Tibial artery (tissue), 4 donors: ENCODE results near the gene LENEP.

Experiments
- DNase-seq, 2 donors: peaks; one replicate each; pipeline ENCODE4 v3.0.0-alpha.2; 2019
- H3K27ac ChIP-seq, 2 donors: fragments of 200-600 bp; sonication (generic) in 1 of 2; 1 replicate in 1 of 2; 2 replicates in 1 of 2; pipeline ENCODE4 v1.5.1; 2018 to 2019; ENCODE audit warnings: mild to moderate bottlenecking in 1 of 2
- H3K27me3 ChIP-seq, 2 donors: fragments of 200-600 bp; sonication (generic) in 1 of 2; one replicate each; pipeline versions ENCODE4 v1.5.1 to v1.6.0; 2016 to 2019
- H3K36me3 ChIP-seq, 3 donors: fragments of 200-600 bp; sonication (generic) in 2 of 3; one replicate each; pipeline ENCODE4 v1.5.1; 2016 to 2019; ENCODE audit warnings: mild to moderate bottlenecking in 2 of 3
- H3K4me1 ChIP-seq, 4 donors: fragments of 200-600 bp; sonication (generic) in 2 of 4; 1 replicate in 3 of 4; 2 replicates in 1 of 4; pipeline ENCODE4 v1.5.1; 2016 to 2019
- H3K4me3 ChIP-seq, 2 donors: fragments of 200-600 bp; sonication (generic) in 1 of 2; 1 replicate in 1 of 2; 2 replicates in 1 of 2; pipeline ENCODE4 v1.5.1; 2018 to 2019; ENCODE audit warnings: mild to moderate bottlenecking in 2 of 2
- H3K9me3 ChIP-seq, 3 donors: fragments of 200-600 bp; sonication (generic) in 1 of 3; one replicate each; pipeline ENCODE4 v1.5.1; 2016 to 2019
- intact Hi-C: fragments of 100-400 bp; cut with DNase I; formaldehyde crosslinking; loops from one replicate; pipeline ENCODE4 v1.15.0; 2023; ENCODE audit warnings: low total_unique reads
- TF ChIP-seq, protein P1 (sequence below), 2 experiments: fragments of 200-600 bp in 1 of 2; fragments of 450-650 bp in 1 of 2; IDR thresholded peaks; one replicate each; pipeline ENCODE4 v1.5.1; 2017 to 2019; ENCODE audit warnings: antibody characterized with exemption in 2 of 2, mild to moderate bottlenecking in 1 of 2, moderate library complexity in 1 of 2

LENEP gene, protein sequence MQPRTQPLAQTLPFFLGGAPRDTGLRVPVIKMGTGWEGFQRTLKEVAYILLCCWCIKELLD

DNA sequence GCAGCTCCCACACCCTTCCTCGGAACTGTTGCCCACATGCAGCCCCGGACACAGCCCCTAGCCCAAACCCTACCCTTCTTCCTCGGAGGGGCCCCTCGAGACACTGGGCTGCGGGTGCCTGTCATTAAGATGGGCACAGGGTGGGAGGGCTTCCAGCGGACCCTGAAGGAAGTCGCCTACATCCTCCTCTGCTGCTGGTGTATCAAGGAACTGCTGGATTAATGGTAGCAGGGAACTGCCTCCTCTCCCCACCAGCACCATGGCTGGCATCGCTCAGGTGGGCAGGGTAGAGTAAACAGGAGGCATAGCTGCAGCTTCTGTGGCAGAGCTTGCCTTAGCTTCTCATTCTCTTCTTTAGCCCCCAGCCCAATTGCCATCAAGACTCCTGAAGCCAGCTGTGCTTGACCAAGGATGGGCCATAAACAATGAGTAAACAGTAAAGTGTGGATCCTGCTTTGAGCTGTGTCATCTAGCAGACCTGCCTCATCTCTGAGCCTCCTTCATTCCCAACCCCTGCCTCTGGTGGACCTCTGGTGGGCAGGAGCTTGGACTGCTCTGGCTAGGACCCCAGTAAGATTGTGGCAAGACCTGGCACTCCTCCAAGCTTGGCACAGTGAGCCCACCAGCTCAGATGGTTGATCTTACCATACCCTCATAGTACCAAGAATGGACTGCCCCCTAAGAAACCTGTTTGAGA is at the start of gene LENEP:
Gene LENEP (plus strand): TSS at position 15 of the 697 bp plus-strand sequence. CDS start 22 bp downstream, at position 37.
- no peaks in the 10 kb centered on the region for H3K27me3 ChIP-seq
- no peak within 1 kb of the TSS for H3K27ac ChIP-seq
- peak in 1 of 2 donors; percentile 17 for DNase-seq
- no peaks in the 10 kb centered on the region for H3K9me3 ChIP-seq
- intact Hi-C loops: no loop called here
- H3K4me1 ChIP-seq: peaks cover 0 to 6% (median under 1%) of the 10 kb centered on the region in 4 donors
- TF ChIP-seq, protein P1, sequence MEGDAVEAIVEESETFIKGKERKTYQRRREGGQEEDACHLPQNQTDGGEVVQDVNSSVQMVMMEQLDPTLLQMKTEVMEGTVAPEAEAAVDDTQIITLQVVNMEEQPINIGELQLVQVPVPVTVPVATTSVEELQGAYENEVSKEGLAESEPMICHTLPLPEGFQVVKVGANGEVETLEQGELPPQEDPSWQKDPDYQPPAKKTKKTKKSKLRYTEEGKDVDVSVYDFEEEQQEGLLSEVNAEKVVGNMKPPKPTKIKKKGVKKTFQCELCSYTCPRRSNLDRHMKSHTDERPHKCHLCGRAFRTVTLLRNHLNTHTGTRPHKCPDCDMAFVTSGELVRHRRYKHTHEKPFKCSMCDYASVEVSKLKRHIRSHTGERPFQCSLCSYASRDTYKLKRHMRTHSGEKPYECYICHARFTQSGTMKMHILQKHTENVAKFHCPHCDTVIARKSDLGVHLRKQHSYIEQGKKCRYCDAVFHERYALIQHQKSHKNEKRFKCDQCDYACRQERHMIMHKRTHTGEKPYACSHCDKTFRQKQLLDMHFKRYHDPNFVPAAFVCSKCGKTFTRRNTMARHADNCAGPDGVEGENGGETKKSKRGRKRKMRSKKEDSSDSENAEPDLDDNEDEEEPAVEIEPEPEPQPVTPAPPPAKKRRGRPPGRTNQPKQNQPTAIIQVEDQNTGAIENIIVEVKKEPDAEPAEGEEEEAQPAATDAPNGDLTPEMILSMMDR (IDR thresholded peaks at IDR 0.05): no peak
- no peak within 1 kb of the TSS for H3K4me3 ChIP-seq
- peaks cover under 1 to 50% (median 11%) of the 10 kb centered on the region in 3 donors for H3K36me3 ChIP-seq

DNA sequence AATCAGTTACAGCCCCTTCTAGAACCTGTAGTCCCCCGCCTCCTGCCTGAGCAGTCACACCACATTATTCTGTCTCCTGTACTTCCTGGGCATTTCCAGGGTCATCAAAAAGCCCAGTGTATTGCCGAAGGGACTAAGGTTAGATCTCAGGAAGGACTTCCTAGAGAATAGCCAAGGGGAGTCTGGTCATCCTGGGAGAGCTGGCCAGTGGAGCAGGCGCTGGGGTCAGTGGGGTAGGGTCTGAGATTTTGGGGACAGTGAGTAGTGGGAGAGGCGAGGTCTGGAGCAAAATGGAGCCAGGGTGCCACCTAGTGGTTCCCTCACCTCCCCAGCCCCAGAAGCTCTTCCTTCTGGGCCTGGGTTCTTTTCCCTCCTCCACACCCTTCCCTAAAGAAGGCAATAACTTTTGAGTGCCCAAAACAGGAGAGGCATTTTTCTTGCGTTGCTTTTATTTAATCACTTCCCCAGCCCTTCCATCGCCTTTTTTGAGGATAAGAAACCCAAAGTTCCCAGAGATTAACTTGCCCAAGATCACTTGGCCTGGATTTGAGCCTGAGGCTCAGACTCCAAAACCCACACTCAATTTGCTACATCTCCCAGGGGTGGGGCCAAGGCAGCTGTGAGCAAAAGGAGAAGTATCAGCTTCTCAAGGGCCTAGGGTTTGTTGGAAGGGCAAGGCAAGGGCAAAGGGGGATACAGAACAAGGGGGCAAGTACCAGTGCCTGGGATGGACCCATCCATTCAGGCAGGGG is 49.6 kb upstream of the LENEP start:
- Histone ChIP-seq H3K4me1 (peaks cover 0 to 38% (median 15%) of the 10 kb centered on the region in 4 donors), H3K9me3 (no peaks in the 10 kb centered on the region), H3K27me3 (no peaks in the 10 kb centered on the region), H3K36me3 (peaks cover 6 to 40% (median 28%) of the 10 kb centered on the region in 3 donors), H3K27ac (peak overlapping the region; percentile 24 to 56), H3K4me3 (no peak overlapping the region)
- intact Hi-C loops: no loop called here
- DNase-seq: no peak
- TF ChIP-seq, protein P1 (IDR thresholded peaks at IDR 0.05): peak; percentile 52 to 59

DNA sequence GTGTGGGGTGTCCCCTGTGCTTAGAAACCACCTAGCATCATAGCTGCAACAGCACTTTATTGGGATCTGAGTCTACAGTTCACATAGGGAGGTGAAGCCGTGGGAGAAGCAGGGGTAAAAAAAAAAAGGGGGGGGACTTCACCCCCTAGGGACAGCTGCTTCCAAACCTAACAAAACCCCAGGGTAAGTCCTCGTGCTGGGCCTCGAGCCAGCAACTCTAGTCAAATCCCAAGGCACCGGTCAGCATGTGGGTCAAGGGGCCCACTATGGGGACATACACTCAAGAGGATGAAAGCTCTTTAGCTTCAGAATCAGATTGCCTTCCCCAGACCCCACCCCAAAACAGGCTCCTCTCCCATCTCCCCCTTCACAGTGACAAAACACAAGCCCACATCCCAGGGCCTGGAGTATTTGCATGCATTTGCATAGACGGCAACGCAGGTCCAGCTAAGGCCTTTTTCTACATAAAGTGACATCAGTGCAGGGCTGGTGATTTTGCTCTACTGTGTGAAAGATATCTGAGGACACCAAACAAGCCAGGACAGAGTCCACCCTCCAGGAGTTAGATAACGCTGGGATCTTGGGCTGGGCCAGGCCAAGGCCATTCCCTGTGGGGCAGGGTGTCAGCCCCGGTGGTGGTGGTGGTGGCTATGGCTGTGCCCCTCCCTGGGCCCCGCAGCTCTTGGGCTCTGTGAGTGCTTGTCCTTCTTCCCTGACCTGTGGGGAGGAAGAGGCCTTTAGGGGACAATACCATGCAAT is 48.8 kb upstream of the LENEP start:
- TF ChIP-seq, protein P1 (IDR thresholded peaks at IDR 0.05): no peak
- DNase-seq: no peak
- Histone ChIP-seq H3K4me1 (peaks cover 0 to 38% (median 15%) of the 10 kb centered on the region in 4 donors), H3K27ac (peak overlapping the region; percentile 41 to 56), H3K27me3 (no peaks in the 10 kb centered on the region), H3K9me3 (no peaks in the 10 kb centered on the region), H3K4me3 (no peak overlapping the region), H3K36me3 (peaks cover 6 to 45% (median 28%) of the 10 kb centered on the region in 3 donors)
- intact Hi-C loops: no loop called here

DNA sequence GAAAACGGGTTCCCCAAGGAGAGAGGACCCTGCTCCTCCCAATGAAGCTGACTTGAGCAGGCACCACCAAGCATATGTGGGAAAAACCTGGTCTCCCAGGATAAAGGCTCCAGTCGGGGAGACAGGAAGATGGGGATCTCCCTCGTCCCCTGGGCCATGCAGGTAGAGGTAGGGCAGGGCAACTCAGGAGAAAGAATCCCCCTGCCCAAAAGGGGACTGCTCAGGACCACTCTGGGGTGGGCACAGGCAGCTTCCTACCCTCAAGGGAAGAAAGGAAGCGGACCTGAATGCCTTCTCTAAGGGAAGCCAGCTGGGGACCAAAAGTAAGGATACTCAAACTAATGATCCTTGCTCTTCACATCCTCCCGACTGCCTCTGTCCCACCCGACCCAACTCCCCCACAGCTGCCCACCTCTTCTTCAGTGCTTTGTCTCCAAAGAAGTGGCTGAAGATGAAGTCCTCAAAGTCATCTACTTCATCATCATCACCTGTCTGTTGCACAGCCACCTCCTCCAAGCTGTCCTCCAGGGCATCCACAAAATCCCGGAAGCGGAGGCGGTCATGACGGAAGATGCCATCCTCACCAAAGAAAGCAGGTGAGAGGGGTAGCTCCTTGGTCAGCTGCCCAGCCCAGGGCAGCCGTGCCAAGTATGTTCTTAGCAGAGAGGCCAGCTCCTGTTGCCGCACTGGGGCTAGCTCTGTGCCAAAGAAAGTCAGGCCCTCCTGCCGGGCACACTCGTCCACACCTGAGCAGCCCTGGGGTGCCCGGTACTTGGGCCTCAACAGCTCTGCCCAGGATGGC is 48.0 kb upstream of the LENEP start:
- Histone ChIP-seq H3K36me3 (peaks cover 6 to 52% (median 32%) of the 10 kb centered on the region in 3 donors), H3K4me3 (no peak overlapping the region), H3K27me3 (no peaks in the 10 kb centered on the region), H3K4me1 (peaks cover 0 to 31% (median 11%) of the 10 kb centered on the region in 4 donors), H3K27ac (peak overlapping the region; percentile 41 to 56), H3K9me3 (no peaks in the 10 kb centered on the region)
- intact Hi-C loops: no loop called here
- TF ChIP-seq, protein P1 (IDR thresholded peaks at IDR 0.05): no peak
- no peak for DNase-seq
